Astrocyte of the cerebellum (primary cell): ENCODE measurements around the gene PDRG1.
"Not testable (repeated sequence)": the region's sequence is repeated elsewhere in the genome, so short reads cannot be mapped to it uniquely, and the experiment has no call there.

Source experiments
- DNase-seq: peaks from one replicate; pipeline ENCODE4 v3.0.0-alpha.2; 2011; ENCODE audit warnings: low read depth
- H3K4me3 ChIP-seq: 2 replicates; pipeline ENCODE4 v1.5.1; 2011; ENCODE audit warnings: mild to moderate bottlenecking, low read depth, low read length, moderate library complexity
- CTCF ChIP-seq: IDR thresholded peaks from 2 replicates; pipeline ENCODE4 v1.5.1; 2012; ENCODE audit warnings: low read length, low read depth, moderate library complexity, mild to moderate bottlenecking; ENCODE audit errors: missing control alignments
- in situ Hi-C: cut with HindIII; loops from 2 replicates; pipeline ENCODE4 v1.10.0; 2017; ENCODE audit warnings: low sequenced_read_pairs

Gene PDRG1

DNA sequence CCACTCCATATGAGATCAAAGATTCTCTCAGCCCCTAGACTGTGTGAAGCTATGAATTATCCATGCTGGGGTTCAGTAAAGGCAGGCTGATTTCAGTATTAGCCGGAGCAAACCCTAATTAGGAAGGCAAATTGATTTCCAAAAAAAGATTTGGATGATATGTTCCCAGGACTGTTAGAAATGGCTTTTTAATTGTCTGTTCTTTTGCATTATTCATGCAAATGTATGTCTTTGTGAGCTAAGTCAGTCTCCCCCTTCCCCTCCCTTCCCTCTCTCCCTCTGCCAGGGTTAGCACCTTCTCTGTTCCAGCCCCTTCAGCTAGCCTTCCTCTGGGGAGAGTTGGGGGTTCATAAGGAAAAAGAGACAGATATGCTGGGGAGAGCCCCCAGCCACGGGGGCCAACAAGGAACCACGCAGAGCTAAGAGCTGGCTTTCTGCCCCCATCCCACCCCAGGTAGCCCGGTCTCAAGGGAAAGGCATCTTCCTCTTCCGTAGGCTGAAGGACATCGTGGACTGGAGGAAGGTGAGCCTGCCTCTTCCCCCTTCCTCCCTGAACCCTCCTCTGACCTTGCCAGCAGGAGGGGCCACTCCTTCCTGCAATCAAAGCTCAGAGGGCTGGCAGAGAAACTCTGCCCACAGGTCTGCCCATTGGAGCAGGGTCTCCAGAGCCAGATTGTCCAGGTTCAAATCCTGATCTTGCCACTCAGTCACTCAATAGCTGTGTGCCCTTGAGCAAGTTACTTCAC, 32.3 kb downstream of the PDRG1 start:
- in situ Hi-C loops, result loop anchor here (5.0 kb wide), 1 partner anchor 73 kb away; no protein-coding TSS in a partner anchor

DNA sequence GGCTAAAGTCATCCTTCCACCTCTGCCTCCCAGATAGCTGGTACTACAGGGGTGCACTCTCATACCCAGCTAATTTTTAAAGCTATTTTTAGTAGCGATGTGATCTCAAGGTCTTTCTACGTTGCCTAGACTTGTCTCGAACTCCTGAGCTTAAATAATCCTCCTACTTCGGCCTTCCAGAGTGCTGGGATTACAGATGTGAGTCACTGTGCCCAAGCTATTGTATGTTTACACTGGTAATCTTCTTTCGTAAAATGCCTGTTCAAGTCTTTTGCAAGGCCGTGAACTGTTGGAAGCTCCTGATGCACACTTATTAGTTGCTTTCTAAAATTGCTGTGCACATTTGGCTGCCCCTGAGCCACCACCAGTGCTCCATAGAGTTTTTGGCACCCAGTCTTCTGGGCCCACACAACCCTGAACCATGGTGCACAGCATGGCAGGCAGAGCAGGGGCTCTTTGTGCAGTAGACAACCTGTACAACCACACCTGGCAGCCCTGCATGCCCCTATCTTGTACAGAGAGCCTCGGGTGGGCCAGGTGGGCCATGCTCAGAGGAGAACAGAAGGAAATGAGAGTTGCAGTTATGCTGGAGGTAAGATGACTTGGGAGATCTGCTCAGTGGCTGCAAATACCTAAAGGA, 33.3 kb downstream of the PDRG1 start:
- in situ Hi-C loops, result loop anchor here (5.0 kb wide), 1 partner anchor 74 kb away; no protein-coding TSS in a partner anchor
- TF ChIP-seq CTCF, result no peak
- DNase-seq, result no peak
- no peak overlapping the region for H3K4me3 ChIP-seq

More for the DNA sequence above, 32.3 kb downstream of the PDRG1 start:
- H3K4me3 ChIP-seq, result no peak overlapping the region
- no peak for DNase-seq
- no peak for TF ChIP-seq CTCF

DNA sequence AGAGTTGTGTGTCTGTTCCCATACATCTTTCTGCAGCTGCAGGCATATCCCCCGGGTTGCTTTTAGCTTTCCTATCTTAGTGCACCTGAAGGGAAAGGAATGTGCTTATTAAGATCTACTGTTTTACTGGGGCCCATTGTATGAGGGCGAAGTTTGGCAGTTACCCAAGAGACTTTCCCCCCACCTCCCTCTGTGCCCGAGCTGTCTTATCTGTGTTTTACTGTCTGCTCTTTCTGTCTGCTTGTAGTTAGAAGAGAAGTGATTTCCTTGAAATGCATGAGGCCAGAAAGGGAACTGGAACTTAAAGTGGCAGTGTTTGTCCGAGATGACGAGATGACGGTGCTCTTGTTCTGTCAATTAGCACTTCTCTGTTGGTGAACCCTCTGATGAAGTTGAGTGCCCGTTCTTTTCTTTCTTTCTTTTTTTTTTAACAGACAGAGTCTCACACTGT, 33.9 kb downstream of the PDRG1 start:
- H3K4me3 ChIP-seq, DNase-seq: not testable (repeated sequence)
- in situ Hi-C loops, result loop anchor here (5.0 kb wide), 1 partner anchor 74 kb away; no protein-coding TSS in a partner anchor

DNA sequence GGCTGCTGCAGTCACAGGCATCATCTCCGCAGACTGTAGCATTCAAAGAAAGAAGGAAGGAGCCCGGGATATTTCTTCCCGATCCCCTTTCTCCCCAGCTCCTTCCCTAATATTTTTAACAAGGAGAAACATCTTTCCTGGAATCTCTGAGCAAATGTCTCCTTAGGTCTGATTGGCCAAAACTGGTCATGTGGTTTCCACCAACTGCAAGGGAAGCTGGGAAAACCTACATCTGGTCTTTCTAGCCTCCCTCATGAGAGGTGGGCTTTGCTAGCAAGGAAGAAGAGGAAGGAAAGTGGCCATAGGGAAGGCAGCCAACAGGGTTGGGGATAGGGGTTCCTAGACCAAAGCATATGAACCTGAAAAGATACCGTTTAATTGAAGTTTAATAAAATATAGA, 35.1 kb downstream of the PDRG1 start:
- no peak overlapping the region for H3K4me3 ChIP-seq
- in situ Hi-C loops, result loop anchor here (5.0 kb wide), 1 partner anchor 76 kb away; no protein-coding TSS in a partner anchor
- no peak for DNase-seq
- TF ChIP-seq CTCF, result no peak

DNA sequence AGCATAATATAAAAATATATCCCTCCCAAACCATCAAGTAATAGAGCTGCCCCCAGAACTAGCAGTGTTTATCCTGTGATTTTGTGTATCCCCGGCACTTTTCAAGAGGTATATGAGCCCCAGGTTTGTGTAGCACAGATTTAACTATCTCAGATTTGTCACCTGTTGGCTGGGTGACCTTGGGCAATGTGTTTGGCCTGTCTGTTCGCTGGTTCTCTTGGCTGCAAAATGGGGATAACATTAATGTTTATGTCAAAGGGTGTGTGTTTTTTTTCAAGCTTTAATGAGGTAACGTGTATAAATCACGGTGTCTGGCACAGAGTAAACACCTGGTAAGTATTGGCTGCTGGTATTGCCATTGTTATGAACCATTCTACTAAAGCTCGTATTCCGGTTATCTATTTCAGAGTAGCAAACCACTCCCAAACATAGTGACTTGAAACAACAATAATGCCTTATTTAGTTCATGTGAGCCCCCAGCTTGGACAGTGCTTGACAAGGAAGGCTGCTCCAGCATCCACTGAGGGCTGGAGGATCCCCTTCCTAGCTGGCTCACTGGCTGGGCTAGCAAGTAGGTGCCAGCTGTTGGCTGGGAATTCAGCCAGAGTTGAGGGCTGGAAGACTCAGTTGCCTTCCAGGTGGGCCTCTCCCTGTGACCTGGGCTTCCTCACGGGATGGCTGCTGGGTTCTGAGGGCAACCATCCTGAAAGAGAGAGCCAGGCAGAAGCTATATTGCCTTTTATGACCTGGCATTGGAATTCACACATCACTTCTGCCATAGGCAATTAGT, 36.2 kb downstream of the PDRG1 start:
- in situ Hi-C loops, result loop anchor here (5.0 kb wide), 1 partner anchor 77 kb away; no protein-coding TSS in a partner anchor
- TF ChIP-seq CTCF, result no peak
- DNase-seq, result no peak
- no peak overlapping the region for H3K4me3 ChIP-seq

- in situ Hi-C loops, result no loop called here
- H3K4me3 ChIP-seq, result no peak overlapping the region
- DNase-seq, result no peak
- no peak for TF ChIP-seq CTCF
These were observed 37.7 kb downstream of the PDRG1 start for GRCh38 chr20:31914170-31914569.
